Measurements from ENCODE around the gene CBX8.
A peak's percentile ranks its signal among the peaks of the same experiment; 100 is the strongest.

The CBX8 gene

DNA sequence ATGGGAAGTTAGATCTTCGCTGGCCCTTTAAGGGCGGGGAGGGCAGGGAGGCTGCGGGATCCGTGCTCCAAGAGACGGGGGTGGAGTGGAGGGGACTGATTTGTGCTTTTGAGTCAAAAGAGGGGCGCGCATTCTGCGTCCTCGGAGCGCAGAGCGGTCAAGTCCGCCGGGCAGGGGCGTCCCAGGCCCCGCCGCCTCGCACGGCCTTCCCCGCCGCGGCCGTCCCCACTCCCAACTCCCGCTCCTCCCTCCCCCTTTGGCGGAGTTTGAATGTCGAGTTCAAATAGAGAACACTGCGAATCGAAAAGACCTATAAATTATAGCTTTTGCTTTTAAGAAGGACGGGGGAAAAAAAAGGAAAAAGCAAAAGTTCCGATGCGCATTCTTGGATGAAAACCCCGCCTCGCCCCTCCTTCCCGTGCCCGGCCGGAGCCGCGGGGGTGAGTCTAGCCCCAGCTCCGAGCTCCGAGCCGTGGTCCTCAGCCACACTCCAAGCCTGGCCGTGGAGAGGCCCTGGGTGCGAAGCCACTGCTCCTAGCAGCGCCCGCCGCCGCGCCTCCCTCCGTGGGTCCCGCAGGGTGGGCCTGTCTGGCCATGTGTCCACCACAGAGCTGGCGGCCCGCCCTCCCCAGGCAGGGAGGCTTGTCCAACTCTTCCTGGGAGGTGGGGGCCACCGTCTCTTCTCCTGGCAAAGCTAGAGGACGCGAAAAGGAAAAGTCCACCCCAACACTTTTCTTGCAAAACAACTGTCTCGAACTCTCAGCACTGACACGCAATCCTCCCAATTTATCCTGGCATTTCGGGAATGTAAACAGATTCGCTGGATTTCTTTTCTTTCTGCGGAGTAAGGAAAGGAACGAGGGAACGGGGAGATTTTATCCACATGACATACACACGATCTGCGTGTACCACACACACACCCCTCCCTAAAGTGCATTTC is 3.6 kb downstream of the CBX8 start:
- Histone ChIP-seq H3K9me3 (ENCODE audit: control insufficient read depth, insufficient read depth, low read length) (no peaks in the 10 kb centered on the region), H3K79me2 (ENCODE audit: control insufficient read depth, low read length) (peaks cover 14% of the 10 kb centered on the region), H3F3A (ENCODE audit: control insufficient read depth, insufficient read depth) (no peaks in the 10 kb centered on the region), H3K9me2 (replicated peaks; ENCODE audit: control insufficient read depth, low read length) (no peaks in the 10 kb centered on the region), H3K4me2 (ENCODE audit: low read length) (no peak overlapping the region), H3K27me3 (ENCODE audit: control insufficient read depth, low read length) (peaks cover 30% of the 10 kb centered on the region), H3K4me1 (ENCODE audit: control insufficient read depth, low read length) (peaks cover 16% of the 10 kb centered on the region), H3K4me3 (ENCODE audit: low read length) (no peak overlapping the region), H4K20me1 (ENCODE audit: control insufficient read depth, insufficient read depth, low read depth, low read length) (peaks cover 4% of the 10 kb centered on the region; the same call in 1 of the 2 replicates), H3K36me3 (ENCODE audit: control insufficient read depth, low read length) (peaks cover 12% of the 10 kb centered on the region; the same call in 1 of the 2 replicates), H3K27ac (ENCODE audit: low read depth, low read length) (no peak overlapping the region)
- TF ChIP-seq EZH2phosphoT487 (IDR thresholded peaks at IDR 0.05; ENCODE audit: borderline replicate concordance, low read length), result no peak
- TF ChIP-seq, protein P1, sequence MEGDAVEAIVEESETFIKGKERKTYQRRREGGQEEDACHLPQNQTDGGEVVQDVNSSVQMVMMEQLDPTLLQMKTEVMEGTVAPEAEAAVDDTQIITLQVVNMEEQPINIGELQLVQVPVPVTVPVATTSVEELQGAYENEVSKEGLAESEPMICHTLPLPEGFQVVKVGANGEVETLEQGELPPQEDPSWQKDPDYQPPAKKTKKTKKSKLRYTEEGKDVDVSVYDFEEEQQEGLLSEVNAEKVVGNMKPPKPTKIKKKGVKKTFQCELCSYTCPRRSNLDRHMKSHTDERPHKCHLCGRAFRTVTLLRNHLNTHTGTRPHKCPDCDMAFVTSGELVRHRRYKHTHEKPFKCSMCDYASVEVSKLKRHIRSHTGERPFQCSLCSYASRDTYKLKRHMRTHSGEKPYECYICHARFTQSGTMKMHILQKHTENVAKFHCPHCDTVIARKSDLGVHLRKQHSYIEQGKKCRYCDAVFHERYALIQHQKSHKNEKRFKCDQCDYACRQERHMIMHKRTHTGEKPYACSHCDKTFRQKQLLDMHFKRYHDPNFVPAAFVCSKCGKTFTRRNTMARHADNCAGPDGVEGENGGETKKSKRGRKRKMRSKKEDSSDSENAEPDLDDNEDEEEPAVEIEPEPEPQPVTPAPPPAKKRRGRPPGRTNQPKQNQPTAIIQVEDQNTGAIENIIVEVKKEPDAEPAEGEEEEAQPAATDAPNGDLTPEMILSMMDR (IDR thresholded peaks at IDR 0.05; ENCODE audit: low read depth, low read length, poor library complexity, severe bottlenecking), result no peak

DNA sequence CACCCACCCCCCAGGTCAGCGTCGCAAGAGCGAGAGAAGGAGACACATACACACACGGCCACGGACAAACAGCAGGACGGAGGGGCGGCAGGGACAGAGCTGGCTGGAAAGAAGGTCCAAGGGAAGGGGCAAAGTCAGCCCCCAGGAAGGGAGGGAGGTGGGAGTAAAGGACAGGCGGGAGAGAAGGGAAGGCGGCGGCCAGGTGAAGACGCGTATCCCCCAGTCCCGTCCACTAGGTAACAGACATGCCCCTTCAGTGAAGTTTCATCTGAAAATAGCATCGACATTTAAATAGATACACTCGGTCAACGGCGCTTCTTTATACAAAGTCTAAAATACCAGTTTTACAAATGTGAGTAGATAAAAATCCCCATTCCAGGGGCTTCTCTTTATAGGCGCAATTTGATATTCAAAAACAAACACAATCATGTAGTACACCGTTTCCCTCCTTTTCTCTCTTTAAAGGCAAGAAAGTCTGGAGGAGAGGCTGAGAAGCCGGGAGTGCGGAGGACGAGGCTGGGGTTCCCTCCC is 4.5 kb downstream of the CBX8 start:
- peaks cover 4% of the 10 kb centered on the region; the same call in 1 of the 2 replicates for H4K20me1 ChIP-seq (ENCODE audit: control insufficient read depth, insufficient read depth, low read depth, low read length)
- no peak overlapping the region for H3K4me3 ChIP-seq (ENCODE audit: low read length)
- peaks cover 4% of the 10 kb centered on the region for H3F3A ChIP-seq (ENCODE audit: control insufficient read depth, insufficient read depth)
- no peaks in the 10 kb centered on the region for H3K9me2 ChIP-seq (replicated peaks; ENCODE audit: control insufficient read depth, low read length)
- peaks cover 12% of the 10 kb centered on the region; the same call in 1 of the 2 replicates for H3K36me3 ChIP-seq (ENCODE audit: control insufficient read depth, low read length)
- peaks cover 26% of the 10 kb centered on the region for H3K27me3 ChIP-seq (ENCODE audit: control insufficient read depth, low read length)
- peaks cover 14% of the 10 kb centered on the region for H3K79me2 ChIP-seq (ENCODE audit: control insufficient read depth, low read length)
- peaks cover 9% of the 10 kb centered on the region for H3K4me1 ChIP-seq (ENCODE audit: control insufficient read depth, low read length)
- H3K27ac ChIP-seq (ENCODE audit: low read depth, low read length), result no peak overlapping the region
- TF ChIP-seq EZH2phosphoT487 (IDR thresholded peaks at IDR 0.05; ENCODE audit: borderline replicate concordance, low read length), result no peak
- TF ChIP-seq, protein P1 (IDR thresholded peaks at IDR 0.05; ENCODE audit: low read depth, low read length, poor library complexity, severe bottlenecking), result no peak
- H3K4me2 ChIP-seq (ENCODE audit: low read length), result no peak overlapping the region
- H3K9me3 ChIP-seq (ENCODE audit: control insufficient read depth, insufficient read depth, low read length), result no peaks in the 10 kb centered on the region

DNA sequence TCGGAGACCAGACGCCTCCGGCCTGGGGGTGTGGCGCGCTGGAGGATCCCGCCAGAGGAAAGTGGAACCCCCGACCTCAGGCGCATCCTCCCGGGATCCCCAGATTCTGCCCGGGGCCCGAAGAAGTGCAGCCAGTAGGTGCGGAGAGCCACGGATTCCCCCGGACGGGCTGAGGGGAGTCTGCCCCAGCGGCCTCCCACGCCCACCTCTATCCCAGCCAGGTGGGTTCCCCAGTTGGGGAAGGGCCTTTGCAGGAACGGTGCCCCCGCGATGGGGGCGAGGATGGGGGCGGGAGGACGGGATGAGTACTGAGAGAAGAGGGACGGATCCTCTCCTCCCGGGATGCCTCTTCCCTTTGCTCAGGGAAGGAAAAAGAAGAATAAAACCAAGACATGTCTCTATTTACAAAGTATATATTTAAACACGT is 5.1 kb downstream of the CBX8 start:
- no peak overlapping the region for H3K4me3 ChIP-seq (ENCODE audit: low read length)

More for the DNA sequence above, 5.1 kb downstream of the CBX8 start:
- Histone ChIP-seq H3K4me2 (ENCODE audit: low read length) (no peak overlapping the region), H3K79me2 (ENCODE audit: control insufficient read depth, low read length) (peaks cover 14% of the 10 kb centered on the region), H3K9me2 (replicated peaks; ENCODE audit: control insufficient read depth, low read length) (no peaks in the 10 kb centered on the region), H3F3A (ENCODE audit: control insufficient read depth, insufficient read depth) (peaks cover 5% of the 10 kb centered on the region), H3K27me3 (ENCODE audit: control insufficient read depth, low read length) (peaks cover 26% of the 10 kb centered on the region), H3K4me1 (ENCODE audit: control insufficient read depth, low read length) (peaks cover 9% of the 10 kb centered on the region), H3K36me3 (ENCODE audit: control insufficient read depth, low read length) (peaks cover 12% of the 10 kb centered on the region; the same call in 1 of the 2 replicates), H3K27ac (ENCODE audit: low read depth, low read length) (no peak overlapping the region), H4K20me1 (ENCODE audit: control insufficient read depth, insufficient read depth, low read depth, low read length) (peaks cover 4% of the 10 kb centered on the region; the same call in 1 of the 2 replicates), H3K9me3 (ENCODE audit: control insufficient read depth, insufficient read depth, low read length) (no peaks in the 10 kb centered on the region)
- TF ChIP-seq, protein P1 (IDR thresholded peaks at IDR 0.05; ENCODE audit: low read depth, low read length, poor library complexity, severe bottlenecking), result no peak
- TF ChIP-seq EZH2phosphoT487 (IDR thresholded peaks at IDR 0.05; ENCODE audit: borderline replicate concordance, low read length), result 0 out of 2 replicates have a peak, but pooled peaks have one; percentile 63
